ENCODE measurements around the gene MLST8.

DNA sequence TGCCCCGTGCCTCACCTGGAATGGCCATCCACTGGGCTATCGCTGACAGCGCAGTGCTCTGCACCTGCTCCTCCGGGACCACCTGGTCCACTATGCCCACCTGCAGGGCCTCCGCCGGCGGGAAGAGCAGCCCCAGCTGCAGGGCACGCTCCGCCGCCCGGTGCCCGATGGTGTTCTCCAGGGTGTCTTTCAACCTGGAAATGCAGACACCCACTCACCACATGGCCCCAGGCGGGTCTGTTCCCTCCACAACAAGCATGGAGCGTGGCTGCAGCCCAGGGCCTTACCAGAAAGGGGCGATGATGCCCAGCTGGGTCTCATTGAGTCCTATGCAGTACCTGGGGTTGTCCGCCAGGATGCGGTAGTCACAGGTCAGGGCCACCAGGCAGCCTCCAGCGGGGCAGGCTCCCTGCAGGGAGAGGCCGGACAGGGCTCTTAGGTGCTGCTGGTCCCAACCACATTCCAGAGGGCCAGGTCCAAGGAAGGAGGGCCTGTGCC is 37.8 kb downstream of the MLST8 start:
- TF ChIP-seq CTCF (IDR thresholded peaks at IDR 0.05), result no peak
- no peak for TF ChIP-seq EZH2 (IDR thresholded peaks at IDR 0.05; ENCODE audit: borderline replicate concordance, insufficient read depth, low read depth, low read length, poor library complexity, severe bottlenecking)

Measured in B cell (primary cell).